Endothelial cell (in vitro differentiated cells): ENCODE measurements around the gene APLN. TPM values are rescaled to one million over a fixed set of nuclear protein-coding genes. Genes with fewer than 3 reads are reported as not detected.

Experiments
- DNase-seq: peaks from one replicate; pipeline ENCODE4 v3.0.0; 2021; ENCODE audit warnings: low spot score
- H3K27ac Mint-ChIP-seq: one replicate; pipeline ENCODE4 v1.8.0; 2021; ENCODE audit warnings: mixed read lengths, inconsistent platforms; ENCODE audit not compliant: unreplicated experiment
- H3K27me3 Mint-ChIP-seq: one replicate; pipeline ENCODE4 v1.8.0; 2021; ENCODE audit warnings: mild to moderate bottlenecking, moderate library complexity, mixed read lengths, inconsistent platforms; ENCODE audit not compliant: unreplicated experiment
- H3K36me3 Mint-ChIP-seq: one replicate; pipeline ENCODE4 v1.8.0; 2021; ENCODE audit warnings: mild to moderate bottlenecking, low read depth, mixed read lengths, inconsistent platforms; ENCODE audit not compliant: unreplicated experiment
- H3K4me1 Mint-ChIP-seq: one replicate; pipeline ENCODE4 v1.8.0; 2021; ENCODE audit warnings: mild to moderate bottlenecking, mixed read lengths, inconsistent platforms; ENCODE audit not compliant: unreplicated experiment
- H3K4me3 Mint-ChIP-seq: one replicate; pipeline ENCODE4 v1.8.0; 2021; ENCODE audit warnings: mild to moderate bottlenecking, mixed read lengths, inconsistent platforms; ENCODE audit not compliant: unreplicated experiment
- H3K9me3 Mint-ChIP-seq: one replicate; pipeline ENCODE4 v1.8.0; 2021; ENCODE audit warnings: mixed read lengths, inconsistent platforms; ENCODE audit not compliant: unreplicated experiment
- CTCF ChIP-seq: fragments of 200-600 bp; sonication (generic); IDR thresholded peaks from one replicate; pipeline ENCODE4 v1.5.0; 2021; ENCODE audit warnings: antibody characterized with exemption; ENCODE audit not compliant: unreplicated experiment
- total RNA-seq: library from RNA; stranded (reverse); fragmentation: NEBNext Ultra II Directional; extraction: Animal tissue kit (Norgen Biotek cat#: 25700); gene quantifications from one replicate; pipeline ENCODE4 v1.2.1, GENCODE V29; 2021; ENCODE audit not compliant: unreplicated experiment

The APLN gene
- total RNA-seq, 1 donor from 2014 or later: 3.5 TPM

- no peak overlapping the region for H3K27ac Mint-ChIP-seq
- no peaks in the 10 kb centered on the region for H3K36me3 Mint-ChIP-seq
- TF ChIP-seq CTCF: no peak
- peaks cover 12% of the 10 kb centered on the region for H3K27me3 Mint-ChIP-seq
- H3K9me3 Mint-ChIP-seq: no peaks in the 10 kb centered on the region
- DNase-seq: no peak
- peaks cover 10% of the 10 kb centered on the region for H3K4me1 Mint-ChIP-seq
- peak overlapping the region; percentile 73 for H3K4me3 Mint-ChIP-seq
These were observed 942 bp upstream of the APLN start for GRCh38 chrX:129655547-129656249.

GRCh38 chrX:129653971-129654651, 645 bp downstream of the APLN start:
- no peak for TF ChIP-seq CTCF
- DNase-seq: no peak
- Mint-ChIP-seq H3K4me3 (peak overlapping the region; percentile 51), H3K36me3 (no peaks in the 10 kb centered on the region), H3K9me3 (no peaks in the 10 kb centered on the region), H3K4me1 (peaks cover 10% of the 10 kb centered on the region), H3K27me3 (peaks cover 11% of the 10 kb centered on the region), H3K27ac (no peak overlapping the region)

- Mint-ChIP-seq H3K4me3 (peak overlapping the region; percentile 51), H3K27me3 (peaks cover 11% of the 10 kb centered on the region), H3K9me3 (no peaks in the 10 kb centered on the region), H3K27ac (no peak overlapping the region), H3K4me1 (peaks cover 10% of the 10 kb centered on the region), H3K36me3 (no peaks in the 10 kb centered on the region)
- no peak for DNase-seq
- TF ChIP-seq CTCF: no peak
These were observed 1.4 kb downstream of the APLN start for GRCh38 chrX:129653181-129653970.

GRCh38 chrX:129652565-129653169, 2.1 kb downstream of the APLN start:
- peaks cover 11% of the 10 kb centered on the region for H3K27me3 Mint-ChIP-seq
- DNase-seq: no peak
- H3K4me1 Mint-ChIP-seq: peaks cover 10% of the 10 kb centered on the region
- no peak overlapping the region for H3K27ac Mint-ChIP-seq
- no peaks in the 10 kb centered on the region for H3K9me3 Mint-ChIP-seq
- no peak for TF ChIP-seq CTCF
- no peaks in the 10 kb centered on the region for H3K36me3 Mint-ChIP-seq
- H3K4me3 Mint-ChIP-seq: no peak overlapping the region
